Fibroblast of villous mesenchyme (primary cell): ENCODE results near the gene KRT85. TPM values are rescaled to one million over a fixed set of nuclear protein-coding genes. Genes with fewer than 3 reads are reported as not detected.

Experiments used
- DNase-seq: peaks from one replicate; pipeline ENCODE4 v3.0.0-alpha.2; 2010; ENCODE audit warnings: low read depth
- H3K4me3 ChIP-seq: 2 replicates; pipeline ENCODE4 v1.5.1; 2011; ENCODE audit warnings: low read depth, mild to moderate bottlenecking, low read length
- CTCF ChIP-seq: IDR thresholded peaks from 2 replicates; pipeline ENCODE4 v1.5.1; 2012; ENCODE audit warnings: low read depth, mild to moderate bottlenecking, low read length; ENCODE audit not compliant: insufficient read depth
- total RNA-seq: library from RNA; depleted of rRNA; stranded (reverse); fragments of >200 nt; gene quantifications from 2 replicates; pipeline ENCODE4 v1.2.3, GENCODE V29; 2012

The KRT85 gene
- total RNA-seq, 1 donor: not detected

DNA sequence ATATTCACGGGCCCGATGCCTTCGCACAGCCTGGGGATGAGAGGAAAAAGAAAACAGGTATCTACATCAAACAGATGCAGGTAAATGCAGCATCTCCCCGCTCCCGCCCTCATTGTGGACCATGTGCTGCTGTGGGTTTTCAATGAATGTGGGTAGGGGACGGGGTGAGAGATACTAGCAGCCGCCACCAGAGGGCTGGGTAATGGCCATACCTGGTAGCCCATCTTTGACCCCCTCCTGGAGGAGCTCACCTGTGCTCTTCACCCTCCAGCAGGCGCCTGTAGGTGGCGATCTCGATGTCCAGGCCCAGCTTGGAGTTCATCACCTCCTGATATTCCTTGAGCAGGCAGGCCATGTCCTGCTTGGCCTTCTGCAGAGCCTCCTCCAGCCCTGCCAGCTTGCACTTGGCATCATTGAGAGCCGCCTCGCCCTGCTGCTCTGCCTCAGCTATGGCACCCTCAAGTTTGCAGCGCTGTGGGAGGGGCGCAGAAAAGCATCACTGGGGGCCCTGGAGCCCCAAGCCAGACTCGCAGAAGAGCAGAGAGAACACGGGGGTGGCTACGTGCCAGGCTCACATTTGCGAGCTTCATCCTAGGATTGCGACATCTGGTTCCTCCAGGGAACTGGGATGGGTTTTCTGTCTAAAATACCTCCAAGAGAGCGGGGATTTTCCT is 28.6 kb upstream of the KRT85 start:
- DNase-seq: peak; percentile 47
- TF ChIP-seq CTCF: peak; percentile 32

DNA sequence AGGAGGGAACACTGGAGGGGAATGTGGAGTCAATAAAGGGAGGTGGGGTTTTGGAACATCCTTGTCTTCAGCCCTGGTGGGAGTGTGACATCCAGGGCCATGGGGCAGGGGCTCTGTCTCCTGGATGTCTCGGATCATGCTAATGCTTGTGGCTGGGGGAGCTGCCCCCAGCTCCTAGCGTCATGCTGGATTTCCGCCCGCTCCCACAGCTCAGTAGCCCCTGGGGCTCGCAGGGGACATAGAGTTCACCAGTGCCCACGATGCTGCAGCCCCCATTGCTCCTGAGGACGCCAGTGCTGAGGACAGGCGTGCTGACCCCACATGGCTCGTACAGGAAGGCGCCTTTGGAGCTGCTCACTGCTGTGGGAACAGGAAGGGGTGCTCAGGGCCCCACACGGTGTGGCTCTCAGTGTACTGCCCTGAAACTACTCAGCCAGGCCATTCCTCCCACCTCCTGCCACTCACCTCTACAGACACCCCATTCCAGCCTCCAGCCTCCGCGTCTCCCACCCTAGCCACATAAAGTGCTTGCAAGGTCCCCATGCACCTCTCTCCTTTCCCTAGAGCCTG is 27.6 kb upstream of the KRT85 start:
- H3K4me3 ChIP-seq: no peak overlapping the region
- no peak for DNase-seq
- TF ChIP-seq CTCF: no peak

More for the DNA sequence above, 28.6 kb upstream of the KRT85 start:
- H3K4me3 ChIP-seq: no peak overlapping the region

DNA sequence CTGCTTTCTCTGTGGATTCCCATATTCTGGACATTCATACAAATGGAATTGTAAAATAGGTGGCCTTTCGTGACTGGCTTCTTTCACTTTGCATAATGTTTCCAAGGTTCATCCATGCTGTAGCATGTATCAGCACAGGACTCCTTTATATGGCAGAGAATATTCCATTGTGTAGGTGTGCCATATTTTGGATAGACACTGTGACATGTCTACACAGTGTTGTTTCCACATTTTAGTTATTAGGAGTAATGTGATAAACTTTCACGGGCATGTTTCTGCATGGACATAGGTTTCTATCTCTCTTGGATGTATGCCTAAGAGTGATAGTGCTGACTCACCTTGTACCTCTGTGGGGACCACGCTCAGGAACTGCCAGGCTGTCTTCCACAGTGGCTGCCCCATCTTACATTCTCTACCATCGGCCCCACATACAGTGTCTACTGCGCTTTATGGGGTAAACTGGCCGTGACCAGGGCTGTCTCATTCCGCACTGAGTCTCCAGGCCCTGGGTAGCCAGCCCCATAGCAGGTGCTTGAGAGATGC is 25.3 kb upstream of the KRT85 start:
- no peak for DNase-seq
- no peak for TF ChIP-seq CTCF
- H3K4me3 ChIP-seq: no peak overlapping the region

DNA sequence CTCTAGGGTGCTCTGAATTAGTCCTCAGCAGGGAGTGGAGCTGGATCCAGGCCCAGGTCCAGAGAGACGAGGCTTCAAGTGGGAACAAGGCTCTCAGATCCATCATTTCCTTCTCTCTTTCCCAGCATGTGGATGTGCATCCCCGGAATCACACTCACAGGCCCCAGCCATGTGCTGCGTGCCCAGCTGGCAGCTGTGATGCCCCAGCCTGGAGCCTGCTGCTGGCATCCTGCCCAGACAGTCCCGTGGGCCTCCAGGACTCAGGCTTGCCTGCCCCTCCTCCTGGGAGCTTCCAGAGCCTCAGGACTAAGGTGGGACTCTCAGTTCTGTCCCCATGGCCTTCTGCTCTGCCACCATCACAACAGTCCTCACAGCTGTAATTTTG is 24.3 kb upstream of the KRT85 start:
- TF ChIP-seq CTCF: no peak
- H3K4me3 ChIP-seq: no peak overlapping the region
- DNase-seq: no peak

DNA sequence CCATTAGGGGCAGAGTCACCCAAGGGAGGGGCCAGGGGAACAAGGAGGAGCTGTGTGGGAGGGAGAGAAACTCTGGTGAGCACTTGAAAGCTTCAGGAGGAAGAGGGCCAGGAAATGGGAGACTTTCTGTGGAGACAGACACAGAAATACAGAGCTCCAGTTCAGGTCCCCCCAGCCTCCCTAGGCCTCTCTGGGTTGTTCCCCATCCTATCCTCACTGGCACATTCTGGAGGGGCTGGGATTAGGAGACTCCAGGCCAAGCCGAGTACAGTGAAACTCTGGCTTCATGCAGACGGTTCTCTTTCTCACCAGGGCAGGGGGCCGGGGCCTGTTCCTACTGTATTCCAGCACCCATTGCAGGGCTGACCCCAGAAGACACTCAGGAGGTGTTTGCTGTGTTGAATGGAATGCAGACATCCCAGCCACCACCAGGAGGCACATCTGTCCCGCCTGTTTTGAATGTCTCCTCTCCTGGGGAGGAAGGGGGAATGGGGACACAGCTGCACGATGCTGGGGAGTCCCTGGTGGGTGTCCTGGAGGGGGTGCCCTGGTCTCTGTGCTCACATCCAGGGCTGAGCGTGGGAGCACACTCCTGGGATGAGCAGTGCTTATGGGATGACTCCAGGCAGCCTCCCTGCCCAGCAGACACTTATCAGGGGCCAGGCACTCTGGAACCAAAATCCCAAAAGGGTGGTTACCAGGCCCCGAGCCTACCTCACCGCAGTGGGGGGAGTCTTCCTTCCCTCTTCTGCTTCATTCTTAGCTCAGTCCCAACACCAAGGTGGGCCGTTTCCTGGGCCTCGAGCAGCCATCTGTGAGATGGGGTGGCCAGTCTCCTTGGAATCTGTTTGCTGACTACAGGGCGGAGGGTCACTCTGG is 23.7 kb upstream of the KRT85 start:
- no peak overlapping the region for H3K4me3 ChIP-seq
- peak; percentile 71 for TF ChIP-seq CTCF
- peak; percentile 19 for DNase-seq

DNA sequence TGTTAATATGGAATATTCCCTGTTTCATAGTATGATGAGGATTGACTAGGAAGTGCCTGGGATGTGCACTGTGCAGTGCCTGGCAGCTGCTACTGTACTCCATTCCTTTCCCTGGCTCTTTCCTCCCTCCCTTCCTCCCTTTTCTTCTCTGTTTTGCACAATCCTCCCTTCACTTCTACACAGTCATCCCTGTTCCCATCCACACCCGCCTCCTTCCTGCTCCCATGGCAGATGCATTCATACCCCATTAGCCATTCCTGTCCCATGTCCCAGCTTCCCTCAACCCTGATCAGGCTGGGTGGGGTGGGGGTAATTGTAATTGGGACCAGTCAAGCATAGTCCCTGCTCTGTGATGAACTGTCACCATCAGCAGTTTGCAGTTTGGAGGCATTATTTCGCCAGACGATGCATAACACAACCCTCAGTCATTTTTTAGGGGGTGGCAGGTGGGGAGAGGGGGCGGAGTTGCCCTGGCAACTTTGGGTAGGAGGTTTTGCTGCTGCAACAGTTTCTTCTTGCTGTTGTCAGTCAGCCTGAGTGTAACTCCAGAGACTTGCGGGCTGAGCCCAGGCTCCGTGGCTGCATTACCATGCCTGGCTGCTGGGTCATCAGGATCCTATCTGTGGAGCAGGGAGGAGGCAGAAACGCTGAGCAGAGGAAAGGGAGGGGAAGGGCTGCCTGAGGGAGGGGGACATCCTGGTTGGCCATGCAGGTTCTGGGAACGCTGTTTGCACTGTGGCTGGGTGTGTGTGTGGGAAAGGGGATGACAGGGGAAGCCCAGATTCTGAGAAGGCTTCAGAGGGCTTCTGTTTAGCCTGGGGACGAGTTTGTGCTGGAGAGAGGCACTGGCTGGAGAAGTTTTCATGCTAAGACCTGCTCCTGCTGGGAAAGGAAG is 22.3 kb upstream of the KRT85 start:
- DNase-seq: no peak
- H3K4me3 ChIP-seq: no peak overlapping the region

More for the DNA sequence above, 22.3 kb upstream of the KRT85 start:
- TF ChIP-seq CTCF: no peak
